Superior temporal gyrus (tissue), 1 donor: ENCODE measurements around the gene PDCD10.

ENCODE experiments used
- DNase-seq: peaks from one replicate; pipeline ENCODE4 v3.0.0-alpha.2; 2016; ENCODE audit errors: extremely low spot score

Gene PDCD10

GRCh38 chr3:167735233-167736138 lies 794 bp upstream of the PDCD10 start, which contains the start of gene SERPINI1:
TSS of gene SERPINI1 (plus strand) at chr3:167735721. CDS start at chr3:167789129, 53,408 bp downstream.
- peak; percentile 96 for DNase-seq

GRCh38 chr3:167733961-167734497 lies 663 bp downstream of the PDCD10 start:
- DNase-seq, result no peak

GRCh38 chr3:167732313-167733065 lies 2.2 kb downstream of the PDCD10 start:
- DNase-seq, result no peak

GRCh38 chr3:167731393-167731792 lies 3.3 kb downstream of the PDCD10 start:
- no peak for DNase-seq

- DNase-seq, result no peak
These were observed 5.1 kb downstream of the PDCD10 start for GRCh38 chr3:167729591-167729990.

GRCh38 chr3:167728632-167729323 lies 5.9 kb downstream of the PDCD10 start:
- no peak for DNase-seq

GRCh38 chr3:167728176-167728575 lies 6.5 kb downstream of the PDCD10 start:
- peak; percentile 55 for DNase-seq

GRCh38 chr3:167723872-167724271 lies 10.8 kb downstream of the PDCD10 start:
- no peak for DNase-seq

GRCh38 chr3:167723025-167723512 lies 11.6 kb downstream of the PDCD10 start:
- DNase-seq, result no peak

GRCh38 chr3:167718582-167718981 lies 16.1 kb downstream of the PDCD10 start:
- DNase-seq, result no peak

- DNase-seq, result no peak
These were observed 17.8 kb downstream of the PDCD10 start for GRCh38 chr3:167716920-167717319.

GRCh38 chr3:167714871-167715270 lies 19.8 kb downstream of the PDCD10 start:
- no peak for DNase-seq

- no peak for DNase-seq
These were observed 22.2 kb downstream of the PDCD10 start for GRCh38 chr3:167712445-167712844.

- no peak for DNase-seq
These were observed 23.3 kb downstream of the PDCD10 start for GRCh38 chr3:167711439-167711838.

GRCh38 chr3:167710552-167710951 lies 24.1 kb downstream of the PDCD10 start:
- no peak for DNase-seq

GRCh38 chr3:167709690-167710089 lies 25.0 kb downstream of the PDCD10 start:
- no peak for DNase-seq

- DNase-seq, result no peak
These were observed 28.9 kb downstream of the PDCD10 start for GRCh38 chr3:167705840-167706239.

GRCh38 chr3:167700926-167701325 lies 33.8 kb downstream of the PDCD10 start:
- DNase-seq, result no peak

GRCh38 chr3:167700046-167700445 lies 34.6 kb downstream of the PDCD10 start:
- DNase-seq, result no peak

GRCh38 chr3:167694121-167694520 lies 40.6 kb downstream of the PDCD10 start:
- DNase-seq, result no peak

GRCh38 chr3:167691366-167691765 lies 43.3 kb downstream of the PDCD10 start:
- DNase-seq, result no peak
